Tibial nerve (tissue), 4 donors: ENCODE data around the gene GMDS.

ENCODE experiments used
- CTCF ChIP-seq, 5 experiments: fragments of 200-600 bp in 3 of 5; fragments of 450-650 bp in 2 of 5; sonication (generic) in 3 of 5; IDR thresholded peaks; one replicate each; pipeline ENCODE4 v1.5.1; 2016 to 2019; ENCODE audit warnings: antibody characterized with exemption in 5 of 5, mild to moderate bottlenecking in 3 of 5, moderate library complexity in 2 of 5
- EP300 ChIP-seq, 2 donors: sonication (generic); formaldehyde crosslinking; IDR thresholded peaks; one replicate each; pipeline ENCODE4 v1.6.1; 2017; ENCODE audit warnings: antibody characterized with exemption in 2 of 2, mild to moderate bottlenecking in 1 of 2
- POLR2A ChIP-seq, 2 donors: fragments of 450-650 bp; IDR thresholded peaks; one replicate each; pipeline ENCODE4 v1.6.1; 2017; ENCODE audit warnings: antibody characterized with exemption in 2 of 2, mild to moderate bottlenecking in 2 of 2, moderate library complexity in 2 of 2

- TF ChIP-seq CTCF (IDR thresholded peaks at IDR 0.05): no peak
- no peak for TF ChIP-seq POLR2A (IDR thresholded peaks at IDR 0.05)
- TF ChIP-seq EP300 (IDR thresholded peaks at IDR 0.05): no peak
Measured at GRCh38 chr6:2029952-2030351, 215.5 kb downstream of the GMDS start.
